Astrocyte (in vitro differentiated cells and primary cell): ENCODE measurements around the gene LFNG. TPM values are rescaled to one million over a fixed set of nuclear protein-coding genes. Genes with fewer than 3 reads are reported as not detected.
A peak's percentile ranks its signal among the peaks of the same experiment; 100 is the strongest.

Experiments used
- DNase-seq: peaks from one replicate; pipeline ENCODE4 v3.0.0-alpha.2; 2010; ENCODE audit warnings: low read depth
- FAIRE-seq: peaks from 2 replicates; lab custom pipeline; 2011; peaks lifted over from hg19 to GRCh38; lab: Jason Lieb, UNC
- H2AFZ ChIP-seq: 2 replicates; pipeline ENCODE4 v1.6.0; 2012; ENCODE audit warnings: low read depth, low read length, inconsistent platforms
- H3K27ac ChIP-seq: 2 replicates; pipeline ENCODE4 v1.5.1; 2011; ENCODE audit warnings: low read depth, low read length, inconsistent platforms
- H3K27me3 ChIP-seq: 2 replicates; pipeline ENCODE4 v1.6.0; 2011; ENCODE audit warnings: low read length, inconsistent platforms; ENCODE audit not compliant: insufficient read depth
- H3K36me3 ChIP-seq: 2 replicates; pipeline ENCODE4 v1.5.1; 2011; ENCODE audit warnings: low read length, inconsistent platforms; ENCODE audit not compliant: insufficient read depth
- H3K4me1 ChIP-seq: 2 replicates; pipeline ENCODE4 v1.5.1; 2011; ENCODE audit warnings: low read length, inconsistent platforms; ENCODE audit not compliant: insufficient read depth
- H3K4me2 ChIP-seq: 2 replicates; pipeline ENCODE4 v1.6.0; 2012; ENCODE audit warnings: low read length, inconsistent platforms
- H3K4me3 ChIP-seq: 2 replicates; pipeline ENCODE4 v1.5.1; 2011; ENCODE audit warnings: low read depth, mild to moderate bottlenecking, low read length, inconsistent platforms; ENCODE audit not compliant: insufficient read depth
- H3K79me2 ChIP-seq: 2 replicates; pipeline ENCODE4 v1.6.0; 2012; ENCODE audit warnings: mild to moderate bottlenecking, low read length, inconsistent platforms; ENCODE audit not compliant: insufficient read depth
- H3K9ac ChIP-seq: 2 replicates; pipeline ENCODE4 v1.6.0; 2012; ENCODE audit warnings: mild to moderate bottlenecking, low read length, inconsistent platforms
- H3K9me3 ChIP-seq: 2 replicates; pipeline ENCODE4 v1.5.1; 2012; ENCODE audit warnings: low read depth, mild to moderate bottlenecking, low read length, inconsistent platforms; ENCODE audit not compliant: insufficient read depth
- H4K20me1 ChIP-seq: 2 replicates; pipeline ENCODE4 v1.6.0; 2012; ENCODE audit warnings: low read length, inconsistent platforms; ENCODE audit not compliant: insufficient read depth
- H3K27ac Mint-ChIP-seq: one replicate; pipeline ENCODE4 v1.8.0; 2021; ENCODE audit warnings: mild to moderate bottlenecking, mixed read lengths; ENCODE audit not compliant: unreplicated experiment
- H3K27me3 Mint-ChIP-seq: one replicate; pipeline ENCODE4 v1.8.0; 2021; ENCODE audit warnings: low read depth, mixed read lengths; ENCODE audit not compliant: unreplicated experiment
- H3K36me3 Mint-ChIP-seq: one replicate; pipeline ENCODE4 v1.8.0; 2021; ENCODE audit warnings: low read depth, mixed read lengths; ENCODE audit not compliant: unreplicated experiment
- H3K4me1 Mint-ChIP-seq: one replicate; pipeline ENCODE4 v1.8.0; 2021; ENCODE audit warnings: low read depth, mixed read lengths; ENCODE audit not compliant: unreplicated experiment
- H3K4me3 Mint-ChIP-seq: one replicate; pipeline ENCODE4 v1.8.0; 2021; ENCODE audit warnings: mild to moderate bottlenecking, moderate library complexity, mixed read lengths; ENCODE audit not compliant: unreplicated experiment
- H3K9me3 Mint-ChIP-seq: one replicate; pipeline ENCODE4 v1.8.0; 2021; ENCODE audit warnings: mild to moderate bottlenecking, mixed read lengths; ENCODE audit not compliant: unreplicated experiment
- EZH2 ChIP-seq: IDR thresholded peaks from 2 replicates; pipeline ENCODE4 v1.6.1; 2012; ENCODE audit warnings: mild to moderate bottlenecking, low read length, inconsistent platforms; ENCODE audit not compliant: insufficient read depth
- total RNA-seq: library from RNA; stranded (reverse); gene quantifications from 2 replicates; pipeline ENCODE4 v1.2.1, GENCODE V29; 2021
- TF ChIP-seq, protein P1 (sequence below): IDR thresholded peaks from 2 replicates; pipeline ENCODE4 v1.5.1; 2011; ENCODE audit warnings: low read depth, mild to moderate bottlenecking, inconsistent platforms, low read length, moderate library complexity; ENCODE audit not compliant: insufficient read depth

LFNG gene
- total RNA-seq, 1 donor from 2014 or later: 58.6 TPM

DNA sequence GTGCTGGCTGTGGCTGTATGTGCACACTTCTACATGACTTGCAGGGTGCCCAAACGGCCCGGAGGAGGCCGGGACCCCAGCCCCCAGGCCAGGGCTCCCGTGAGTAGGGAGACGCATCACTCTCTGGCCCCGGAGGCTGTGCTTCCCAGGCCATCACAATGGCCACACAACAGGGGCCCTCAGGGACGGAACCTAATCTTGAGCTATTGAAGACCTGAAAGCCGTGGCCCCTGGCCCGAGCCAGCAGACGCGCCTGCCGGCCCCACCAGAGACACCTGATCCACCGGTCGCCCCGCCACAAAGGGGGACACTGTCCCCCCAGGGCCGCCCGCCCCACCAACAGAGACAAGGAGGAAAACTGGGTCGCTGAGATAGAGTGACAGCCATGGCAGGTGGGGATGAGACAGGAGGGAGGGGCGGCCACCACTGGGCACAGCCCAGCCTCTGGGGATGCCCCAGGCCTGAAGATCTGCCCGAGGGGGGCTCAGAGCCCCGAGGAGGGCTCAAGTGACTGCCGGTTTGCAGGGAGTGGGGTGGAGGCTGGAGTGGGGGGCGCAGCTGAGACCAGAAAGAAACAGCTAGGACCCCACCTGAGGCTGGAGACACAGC lies 10.2 kb upstream of the LFNG start:
- Histone ChIP-seq H3K27me3 (no peaks in the 10 kb centered on the region), H3K4me3 (no peak overlapping the region), H4K20me1 (no peaks in the 10 kb centered on the region), H2AFZ (no peak overlapping the region), H3K4me2 (no peak overlapping the region), H3K79me2 (no peaks in the 10 kb centered on the region), H3K4me1 (peaks cover 13% of the 10 kb centered on the region), H3K36me3 (no peaks in the 10 kb centered on the region), H3K9ac (no peak overlapping the region), H3K27ac (no peak overlapping the region), H3K9me3 (peaks cover 2% of the 10 kb centered on the region)
- no peak for TF ChIP-seq EZH2
- TF ChIP-seq, protein P1, sequence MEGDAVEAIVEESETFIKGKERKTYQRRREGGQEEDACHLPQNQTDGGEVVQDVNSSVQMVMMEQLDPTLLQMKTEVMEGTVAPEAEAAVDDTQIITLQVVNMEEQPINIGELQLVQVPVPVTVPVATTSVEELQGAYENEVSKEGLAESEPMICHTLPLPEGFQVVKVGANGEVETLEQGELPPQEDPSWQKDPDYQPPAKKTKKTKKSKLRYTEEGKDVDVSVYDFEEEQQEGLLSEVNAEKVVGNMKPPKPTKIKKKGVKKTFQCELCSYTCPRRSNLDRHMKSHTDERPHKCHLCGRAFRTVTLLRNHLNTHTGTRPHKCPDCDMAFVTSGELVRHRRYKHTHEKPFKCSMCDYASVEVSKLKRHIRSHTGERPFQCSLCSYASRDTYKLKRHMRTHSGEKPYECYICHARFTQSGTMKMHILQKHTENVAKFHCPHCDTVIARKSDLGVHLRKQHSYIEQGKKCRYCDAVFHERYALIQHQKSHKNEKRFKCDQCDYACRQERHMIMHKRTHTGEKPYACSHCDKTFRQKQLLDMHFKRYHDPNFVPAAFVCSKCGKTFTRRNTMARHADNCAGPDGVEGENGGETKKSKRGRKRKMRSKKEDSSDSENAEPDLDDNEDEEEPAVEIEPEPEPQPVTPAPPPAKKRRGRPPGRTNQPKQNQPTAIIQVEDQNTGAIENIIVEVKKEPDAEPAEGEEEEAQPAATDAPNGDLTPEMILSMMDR: no peak
- Mint-ChIP-seq H3K27ac (no peak overlapping the region), H3K4me3 (peak overlapping the region; percentile 50), H3K27me3 (peaks cover 15% of the 10 kb centered on the region), H3K9me3 (no peaks in the 10 kb centered on the region), H3K4me1 (peaks cover 6% of the 10 kb centered on the region), H3K36me3 (no peaks in the 10 kb centered on the region)
- DNase-seq: no peak
- FAIRE-seq: no peak

DNA sequence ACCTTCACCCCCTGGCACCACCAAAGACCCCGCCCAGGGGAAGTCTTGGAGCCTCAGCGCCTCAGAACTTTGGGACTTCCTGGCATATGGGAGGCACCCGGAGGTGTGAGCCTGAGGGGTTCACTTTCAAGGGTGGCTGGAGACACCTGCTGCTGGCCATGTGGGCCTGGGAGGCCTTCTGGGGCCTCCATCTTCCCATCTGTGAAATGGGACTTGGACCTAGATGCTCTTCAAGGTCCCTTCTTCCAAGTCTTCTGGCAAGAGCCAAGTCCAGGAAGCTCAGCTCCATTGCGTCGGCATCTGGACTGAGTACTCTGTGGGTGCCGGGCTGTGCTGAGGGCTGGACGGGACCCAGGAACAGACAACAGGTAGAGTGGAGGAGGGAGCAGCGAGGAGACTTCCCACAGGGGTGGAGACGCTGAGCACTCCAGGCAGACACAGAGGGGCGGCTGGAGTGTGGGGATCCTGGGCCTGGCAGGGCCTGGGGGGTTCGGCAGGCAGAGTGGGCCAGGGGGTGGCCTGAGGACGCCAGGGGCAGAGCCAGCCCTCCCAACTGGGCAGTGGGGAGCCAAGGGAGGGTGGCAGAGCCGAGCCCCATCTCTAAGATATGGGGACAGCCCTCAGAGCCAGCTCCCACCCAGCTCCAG lies 9.3 kb upstream of the LFNG start:
- Mint-ChIP-seq H3K9me3 (no peaks in the 10 kb centered on the region), H3K36me3 (no peaks in the 10 kb centered on the region), H3K27me3 (peaks cover 12% of the 10 kb centered on the region), H3K4me3 (peak overlapping the region; percentile 64), H3K4me1 (peaks cover 6% of the 10 kb centered on the region), H3K27ac (no peak overlapping the region)
- peaks cover 13% of the 10 kb centered on the region for H3K4me1 ChIP-seq
- DNase-seq (no peak), FAIRE-seq (no peak)
- no peak overlapping the region for H3K9ac ChIP-seq
- H4K20me1 ChIP-seq: no peaks in the 10 kb centered on the region
- H3K27me3 ChIP-seq: no peaks in the 10 kb centered on the region
- no peaks in the 10 kb centered on the region for H3K79me2 ChIP-seq
- H3K36me3 ChIP-seq: no peaks in the 10 kb centered on the region
- no peak overlapping the region for H3K27ac ChIP-seq
- H2AFZ ChIP-seq: no peak overlapping the region
- H3K4me3 ChIP-seq: no peak overlapping the region
- peaks cover 4% of the 10 kb centered on the region for H3K9me3 ChIP-seq
- TF ChIP-seq, protein P1: no peak
- TF ChIP-seq EZH2: no peak
- H3K4me2 ChIP-seq: no peak overlapping the region
